ENCODE data around the gene AFAP1.

The AFAP1 gene

GRCh38 chr4:7968262-7968896, 28.7 kb upstream of the AFAP1 start:
- no peak for DNase-seq

- DNase-seq, result peak; percentile 53
Observed at GRCh38 chr4:7967501-7968261, 28.0 kb upstream of the AFAP1 start.

- DNase-seq, result no peak
Observed at GRCh38 chr4:7967063-7967440, 27.4 kb upstream of the AFAP1 start.

GRCh38 chr4:7966281-7967062, 26.8 kb upstream of the AFAP1 start:
- no peak for DNase-seq

- DNase-seq, result no peak
Observed at GRCh38 chr4:7964890-7965662, 25.4 kb upstream of the AFAP1 start.

- DNase-seq, result no peak
Observed at GRCh38 chr4:7964459-7964858, 24.8 kb upstream of the AFAP1 start.

GRCh38 chr4:7963691-7964090, 24.0 kb upstream of the AFAP1 start:
- DNase-seq, result no peak

GRCh38 chr4:7962609-7963508, 23.2 kb upstream of the AFAP1 start:
- DNase-seq, result no peak

GRCh38 chr4:7960790-7961655, 21.4 kb upstream of the AFAP1 start:
- DNase-seq, result peak; percentile 33

GRCh38 chr4:7960017-7960789, 20.5 kb upstream of the AFAP1 start:
- DNase-seq, result peak; percentile 12

- no peak for DNase-seq
Observed at GRCh38 chr4:7959078-7959477, 19.4 kb upstream of the AFAP1 start.

- DNase-seq, result no peak
Observed at GRCh38 chr4:7956934-7957656, 17.4 kb upstream of the AFAP1 start.

GRCh38 chr4:7956270-7956808, 16.7 kb upstream of the AFAP1 start:
- no peak for DNase-seq

- DNase-seq, result no peak
Observed at GRCh38 chr4:7955393-7955792, 15.7 kb upstream of the AFAP1 start.

- no peak for DNase-seq
Observed at GRCh38 chr4:7952615-7953014, 13.0 kb upstream of the AFAP1 start.

GRCh38 chr4:7950301-7951092, 10.8 kb upstream of the AFAP1 start:
- DNase-seq, result no peak

GRCh38 chr4:7949759-7950158, 10.1 kb upstream of the AFAP1 start:
- DNase-seq, result no peak

GRCh38 chr4:7947927-7948326, 8.3 kb upstream of the AFAP1 start:
- DNase-seq, result no peak

Measured in NCI-H69 (cell line).